Measurements from ENCODE around the gene POLN. TPM values are rescaled to one million over a fixed set of nuclear protein-coding genes. Genes with fewer than 3 reads are reported as not detected.

Gene POLN
- total RNA-seq, result 6.1 TPM

GRCh38 chr4:2241410-2242353 lies at the start of gene POLN, which contains the start of gene HAUS3:
TSS of gene POLN (minus strand) at chr4:2242121. CDS start at chr4:2229231, 12,890 bp downstream.
TSS of gene HAUS3 (minus strand) at chr4:2242121. CDS start at chr4:2240946, 1,175 bp downstream.

GRCh38 chr4:2261853-2262144 lies 19.9 kb upstream of the POLN start, which contains the start of gene MXD4:
TSS of gene MXD4 (minus strand) at chr4:2262109. CDS start at chr4:2261980, 129 bp downstream.

GRCh38 chr4:2059046-2059725 lies 182.7 kb downstream of the POLN start, which contains the start of gene NAT8L:
TSS of gene NAT8L (plus strand) at chr4:2059327. CDS start at chr4:2059512, 185 bp downstream.

Small RNA genes within 50 kb of the gene (small RNA-seq; reads per million reads assigned to genes)
- not detected for gene COX6B1P5 (ENCODE audit: low replicate concordance)

Other genes starting within 250 kb of the POLN start
- gene NELFA, start 233.1 kb downstream of the POLN start, total RNA-seq, result 39.2 TPM
- gene NAT8L, start 182.8 kb downstream of the POLN start, total RNA-seq, result 5.4 TPM
- 17.2 TPM for gene HAUS3, start within 50 bp of the POLN start, total RNA-seq
- 49.5 TPM for gene MXD4, start 20.0 kb upstream of the POLN start, total RNA-seq
- 6.4 TPM for gene ZFYVE28, start 176.5 kb upstream of the POLN start, total RNA-seq
- 0.41 TPM for gene CFAP99, start 176.8 kb upstream of the POLN start, total RNA-seq
- 51.8 TPM for gene RNF4, start 227.0 kb upstream of the POLN start, total RNA-seq